Naive thymus-derived CD8-positive, alpha-beta T cell (primary cell): ENCODE data around the gene FRZB. TPM values are rescaled to one million over a fixed set of nuclear protein-coding genes. Genes with fewer than 3 reads are reported as not detected.

ENCODE experiments used
- ATAC-seq, 2 donors: fragments of 150-1000 bp; cut with Tn5 transposase in 1 of 2; sonication (Bioruptor Pico), chemical (Tn5 transposase) in 1 of 2; 1 replicate in 1 of 2; 2 replicates in 1 of 2; pipeline ENCODE4 v1.10.0; 2021; ENCODE audit warnings: mild to moderate bottlenecking in 2 of 2, moderate library complexity in 2 of 2
- POLR2A ChIA-PET: fragments of 350-600 bp; sonication (Branson Sonifier 250); formaldehyde crosslinking; loops from one replicate; lab custom pipeline; 2021; ENCODE audit warnings: antibody characterized with exemption; lab: Charles Lee
- DNase-seq, 10 donors: peaks; one replicate each; pipeline versions ENCODE4 v3.0.0 to v3.0.0-alpha.2; 2020 to 2022
- H3K27ac Mint-ChIP-seq, 10 donors: one replicate each; pipeline ENCODE4 v1.8.0; 2020 to 2022; ENCODE audit warnings: mild to moderate bottlenecking in 10 of 10, mixed read lengths in 10 of 10, moderate library complexity in 4 of 10, inconsistent platforms in 1 of 10
- H3K27me3 Mint-ChIP-seq, 5 donors: one replicate each; pipeline ENCODE4 v1.8.0; 2021 to 2022; ENCODE audit warnings: mixed read lengths in 5 of 5
- H3K36me3 Mint-ChIP-seq, 3 donors: one replicate each; pipeline ENCODE4 v1.8.0; 2020 to 2022; ENCODE audit warnings: mixed read lengths in 3 of 3, mild to moderate bottlenecking in 2 of 3, inconsistent platforms in 1 of 3
- H3K4me1 Mint-ChIP-seq, 4 donors: one replicate each; pipeline ENCODE4 v1.8.0; 2021 to 2022; ENCODE audit warnings: mixed read lengths in 4 of 4
- H3K4me3 Mint-ChIP-seq, 10 donors: one replicate each; pipeline ENCODE4 v1.8.0; 2020 to 2022; ENCODE audit warnings: mild to moderate bottlenecking in 10 of 10, mixed read lengths in 10 of 10, moderate library complexity in 6 of 10, inconsistent platforms in 1 of 10
- H3K9me3 Mint-ChIP-seq, 9 donors: one replicate each; pipeline ENCODE4 v1.8.0; 2020 to 2022; ENCODE audit warnings: mixed read lengths in 9 of 9, mild to moderate bottlenecking in 3 of 9, inconsistent platforms in 1 of 9, moderate library complexity in 1 of 9
- polyA plus RNA-seq, 3 donors: library from polyadenylated mRNA; unstranded; fragments of 300-500 nt; fragmentation: Illumina TruSeq; gene quantifications; one replicate each; pipeline ENCODE4 v1.2.3, GENCODE V29; 2021
- total RNA-seq, 8 experiments: library from RNA in 2 of 8; stranded (reverse) in 2 of 8; gene quantifications; one replicate each; pipeline ENCODE4 v1.2.3 and lab custom pipeline; 2021 to 2026

The FRZB gene
- total and polyA plus RNA-seq, 5 experiments from 2014 or later = not detected

GRCh38 chr2:182858671-182859070 lies 7.8 kb downstream of the FRZB start:
- H3K4me3 Mint-ChIP-seq = no peak overlapping the region
- POLR2A ChIA-PET = interaction anchor here (0.6 kb wide), 1 partner anchor 123 kb away, joined by 4 read pairs; no protein-coding TSS in a partner anchor

GRCh38 chr2:182855376-182855775 lies 11.1 kb downstream of the FRZB start:
- ATAC-seq (no peak), DNase-seq (no peak)
- Mint-ChIP-seq H3K9me3 (peaks cover 0 to 11% (median 4%) of the 10 kb centered on the region in 9 donors), H3K27me3 (peaks cover 5 to 44% (median 16%) of the 10 kb centered on the region in 5 donors), H3K4me1 (no peaks in the 10 kb centered on the region), H3K27ac (no peak overlapping the region), H3K36me3 (peaks cover 0 to 5% (median 0%) of the 10 kb centered on the region in 3 donors), H3K4me3 (no peak overlapping the region)
- POLR2A ChIA-PET = no interaction called here

More at GRCh38 chr2:182858671-182859070, 7.8 kb downstream of the FRZB start:
- DNase-seq = no peak
- no peak for ATAC-seq
- peaks cover 0 to 11% (median 4%) of the 10 kb centered on the region in 9 donors for H3K9me3 Mint-ChIP-seq
- H3K27me3 Mint-ChIP-seq = peaks cover 5 to 44% (median 15%) of the 10 kb centered on the region in 5 donors
- H3K4me1 Mint-ChIP-seq = no peaks in the 10 kb centered on the region
- peaks cover 0 to 5% (median 0%) of the 10 kb centered on the region in 3 donors for H3K36me3 Mint-ChIP-seq
- no peak overlapping the region for H3K27ac Mint-ChIP-seq

GRCh38 chr2:182854375-182855105 lies 11.9 kb downstream of the FRZB start:
- POLR2A ChIA-PET = no interaction called here
- peaks cover 0 to 5% (median 0%) of the 10 kb centered on the region in 3 donors for H3K36me3 Mint-ChIP-seq
- no peak overlapping the region for H3K4me3 Mint-ChIP-seq
- H3K27me3 Mint-ChIP-seq = peaks cover 6 to 50% (median 17%) of the 10 kb centered on the region in 5 donors
- H3K4me1 Mint-ChIP-seq = no peaks in the 10 kb centered on the region
- peaks cover 0 to 11% (median 4%) of the 10 kb centered on the region in 9 donors for H3K9me3 Mint-ChIP-seq
- DNase-seq (no peak), ATAC-seq (no peak)
- no peak overlapping the region for H3K27ac Mint-ChIP-seq

GRCh38 chr2:182852801-182853200 lies 13.6 kb downstream of the FRZB start:
- Mint-ChIP-seq H3K9me3 (peaks cover 0 to 11% (median 4%) of the 10 kb centered on the region in 9 donors), H3K27me3 (peaks cover 6 to 47% (median 18%) of the 10 kb centered on the region in 5 donors), H3K4me1 (no peaks in the 10 kb centered on the region), H3K27ac (no peak overlapping the region), H3K36me3 (peaks cover 0 to 5% (median 0%) of the 10 kb centered on the region in 3 donors), H3K4me3 (no peak overlapping the region)
- POLR2A ChIA-PET = no interaction called here
- DNase-seq (no peak), ATAC-seq (no peak)

- no peak for DNase-seq
- H3K27ac Mint-ChIP-seq = no peak overlapping the region
These were observed 14.3 kb downstream of the FRZB start for GRCh38 chr2:182852090-182852489.

GRCh38 chr2:182845794-182846417 lies 20.5 kb downstream of the FRZB start:
- no peak for DNase-seq
- H3K9me3 Mint-ChIP-seq = peaks cover 0 to 7% (median 0%) of the 10 kb centered on the region in 9 donors
- no peak for ATAC-seq
- H3K4me1 Mint-ChIP-seq = no peaks in the 10 kb centered on the region
- no peak overlapping the region for H3K4me3 Mint-ChIP-seq
- H3K27me3 Mint-ChIP-seq = peaks cover 11 to 47% (median 14%) of the 10 kb centered on the region in 5 donors
- no peaks in the 10 kb centered on the region for H3K36me3 Mint-ChIP-seq
- POLR2A ChIA-PET = no interaction called here
- no peak overlapping the region for H3K27ac Mint-ChIP-seq

More at GRCh38 chr2:182852090-182852489, 14.3 kb downstream of the FRZB start:
- Mint-ChIP-seq H3K9me3 (peaks cover 0 to 11% (median 3%) of the 10 kb centered on the region in 9 donors), H3K4me3 (no peak overlapping the region), H3K27me3 (peaks cover 7 to 54% (median 20%) of the 10 kb centered on the region in 5 donors), H3K36me3 (peaks cover 0 to 5% (median 0%) of the 10 kb centered on the region in 3 donors), H3K4me1 (no peaks in the 10 kb centered on the region)
- ATAC-seq = no peak
- POLR2A ChIA-PET = no interaction called here

- Mint-ChIP-seq H3K27me3 (peaks cover 5 to 55% (median 17%) of the 10 kb centered on the region in 5 donors), H3K27ac (no peak overlapping the region), H3K4me1 (no peaks in the 10 kb centered on the region), H3K4me3 (no peak overlapping the region), H3K36me3 (no peaks in the 10 kb centered on the region), H3K9me3 (no peaks in the 10 kb centered on the region)
- no peak for ATAC-seq
- POLR2A ChIA-PET = no interaction called here
- no peak for DNase-seq
These were observed 30.0 kb downstream of the FRZB start for GRCh38 chr2:182836451-182836850.

- no peaks in the 10 kb centered on the region for H3K36me3 Mint-ChIP-seq
- H3K27ac Mint-ChIP-seq = no peak overlapping the region
- POLR2A ChIA-PET = no interaction called here
- DNase-seq = no peak
- peaks cover 10 to 41% (median 18%) of the 10 kb centered on the region in 5 donors for H3K27me3 Mint-ChIP-seq
- no peaks in the 10 kb centered on the region for H3K4me1 Mint-ChIP-seq
- no peak for ATAC-seq
- H3K9me3 Mint-ChIP-seq = no peaks in the 10 kb centered on the region
- H3K4me3 Mint-ChIP-seq = no peak overlapping the region
These were observed 32.1 kb downstream of the FRZB start for GRCh38 chr2:182834293-182834692.

- no peak overlapping the region for H3K27ac Mint-ChIP-seq
- H3K4me1 Mint-ChIP-seq = no peaks in the 10 kb centered on the region
- H3K4me3 Mint-ChIP-seq = no peak overlapping the region
- POLR2A ChIA-PET = no interaction called here
- H3K9me3 Mint-ChIP-seq = no peaks in the 10 kb centered on the region
- DNase-seq = no peak
- H3K27me3 Mint-ChIP-seq = peaks cover 8 to 31% (median 18%) of the 10 kb centered on the region in 5 donors
- H3K36me3 Mint-ChIP-seq = no peaks in the 10 kb centered on the region
- no peak for ATAC-seq
These were observed 33.2 kb downstream of the FRZB start for GRCh38 chr2:182833084-182833854.

GRCh38 chr2:182831921-182832320 lies 34.5 kb downstream of the FRZB start:
- ATAC-seq = no peak
- H3K36me3 Mint-ChIP-seq = no peaks in the 10 kb centered on the region
- POLR2A ChIA-PET = no interaction called here

GRCh38 chr2:182831101-182831500 lies 35.3 kb downstream of the FRZB start:
- H3K9me3 Mint-ChIP-seq = no peaks in the 10 kb centered on the region
- no peak for DNase-seq
- no peaks in the 10 kb centered on the region for H3K36me3 Mint-ChIP-seq
- H3K27me3 Mint-ChIP-seq = peaks cover 1 to 25% (median 11%) of the 10 kb centered on the region in 5 donors
- H3K4me1 Mint-ChIP-seq = no peaks in the 10 kb centered on the region
- POLR2A ChIA-PET = no interaction called here
- no peak for ATAC-seq
- no peak overlapping the region for H3K27ac Mint-ChIP-seq
- H3K4me3 Mint-ChIP-seq = no peak overlapping the region

More at GRCh38 chr2:182831921-182832320, 34.5 kb downstream of the FRZB start:
- Mint-ChIP-seq H3K4me3 (no peak overlapping the region), H3K4me1 (no peaks in the 10 kb centered on the region), H3K9me3 (no peaks in the 10 kb centered on the region), H3K27ac (no peak overlapping the region), H3K27me3 (peaks cover 1 to 22% (median 11%) of the 10 kb centered on the region in 5 donors)
- DNase-seq = no peak

- POLR2A ChIA-PET = no interaction called here
- DNase-seq = no peak
- H3K4me1 Mint-ChIP-seq = no peaks in the 10 kb centered on the region
- no peak overlapping the region for H3K4me3 Mint-ChIP-seq
- H3K27me3 Mint-ChIP-seq = peaks cover 0 to 27% (median 13%) of the 10 kb centered on the region in 5 donors
- H3K9me3 Mint-ChIP-seq = no peaks in the 10 kb centered on the region
- no peak overlapping the region for H3K27ac Mint-ChIP-seq
- no peaks in the 10 kb centered on the region for H3K36me3 Mint-ChIP-seq
- ATAC-seq = no peak
These were observed 39.1 kb downstream of the FRZB start for GRCh38 chr2:182827182-182827879.
